OCI-M2 (cell line): ENCODE measurements around the gene UGT1A9.
"Not testable (repeated sequence)": the region's sequence is repeated elsewhere in the genome, so short reads cannot be mapped to it uniquely, and the experiment has no call there.

Experiments used
- DNase-seq: peaks from one replicate; lab custom pipeline; 2025; ENCODE audit not compliant: unreplicated experiment; lab: John Stamatoyannopoulos, UW

Gene UGT1A9

GRCh38 chr2:233671290-233672161 is at the start of gene UGT1A9:
Gene UGT1A9, plus strand, starts transcription at chr2:233671898. Its CDS starts 37 bp downstream, at chr2:233671935.
- DNase-seq: no peak

- no peak for DNase-seq
Measured at GRCh38 chr2:233627331-233628025, 44.2 kb upstream of the UGT1A9 start.

GRCh38 chr2:233636306-233636705 is 35.4 kb upstream of the UGT1A9 start, which contains the start of gene UGT1A10:
Gene UGT1A10, plus strand, starts transcription at chr2:233636448. Its CDS starts 75 bp downstream, at chr2:233636523.
- DNase-seq: not testable (repeated sequence)

GRCh38 chr2:233638836-233639235 is 32.9 kb upstream of the UGT1A9 start:
- no peak for DNase-seq

- no peak for DNase-seq
Measured at GRCh38 chr2:233639860-233640259, 31.8 kb upstream of the UGT1A9 start.

- DNase-seq: no peak
Measured at GRCh38 chr2:233643128-233643527, 28.6 kb upstream of the UGT1A9 start.

GRCh38 chr2:233646033-233646432 is 25.7 kb upstream of the UGT1A9 start:
- not testable (repeated sequence) for DNase-seq

- no peak for DNase-seq
Measured at GRCh38 chr2:233650981-233651380, 20.7 kb upstream of the UGT1A9 start.

- no peak for DNase-seq
Measured at GRCh38 chr2:233651430-233651829, 20.3 kb upstream of the UGT1A9 start.

GRCh38 chr2:233654501-233654900 is 17.2 kb upstream of the UGT1A9 start:
- no peak for DNase-seq

GRCh38 chr2:233655043-233655442 is 16.7 kb upstream of the UGT1A9 start:
- DNase-seq: no peak

GRCh38 chr2:233655943-233656342 is 15.8 kb upstream of the UGT1A9 start:
- not testable (repeated sequence) for DNase-seq

GRCh38 chr2:233656443-233656842 is 15.3 kb upstream of the UGT1A9 start:
- DNase-seq: no peak

- DNase-seq: no peak
Measured at GRCh38 chr2:233658610-233659009, 13.1 kb upstream of the UGT1A9 start.

- DNase-seq: no peak
Measured at GRCh38 chr2:233663911-233664310, 7.8 kb upstream of the UGT1A9 start.

- DNase-seq: no peak
Measured at GRCh38 chr2:233668605-233669260, 3.0 kb upstream of the UGT1A9 start.

GRCh38 chr2:233672886-233673285 is 1.2 kb downstream of the UGT1A9 start:
- DNase-seq: no peak

GRCh38 chr2:233673896-233674295 is 2.2 kb downstream of the UGT1A9 start:
- no peak for DNase-seq

- DNase-seq: no peak
Measured at GRCh38 chr2:233674314-233674713, 2.6 kb downstream of the UGT1A9 start.

- DNase-seq: no peak
Measured at GRCh38 chr2:233674995-233675394, 3.3 kb downstream of the UGT1A9 start.

GRCh38 chr2:233676046-233676445 is 4.3 kb downstream of the UGT1A9 start:
- DNase-seq: no peak

- no peak for DNase-seq
Measured at GRCh38 chr2:233679196-233679595, 7.5 kb downstream of the UGT1A9 start.
